SKM-1 treated with dmso at 0.1 percent for 144 hours (cell line): ENCODE results near the gene CABYR.
A peak's percentile ranks its signal among the peaks of the same experiment; 100 is the strongest.

Experiments used
- DNase-seq: peaks from one replicate; lab custom pipeline; 2025; ENCODE audit not compliant: unreplicated experiment; lab: John Stamatoyannopoulos, UW

The CABYR gene

DNA sequence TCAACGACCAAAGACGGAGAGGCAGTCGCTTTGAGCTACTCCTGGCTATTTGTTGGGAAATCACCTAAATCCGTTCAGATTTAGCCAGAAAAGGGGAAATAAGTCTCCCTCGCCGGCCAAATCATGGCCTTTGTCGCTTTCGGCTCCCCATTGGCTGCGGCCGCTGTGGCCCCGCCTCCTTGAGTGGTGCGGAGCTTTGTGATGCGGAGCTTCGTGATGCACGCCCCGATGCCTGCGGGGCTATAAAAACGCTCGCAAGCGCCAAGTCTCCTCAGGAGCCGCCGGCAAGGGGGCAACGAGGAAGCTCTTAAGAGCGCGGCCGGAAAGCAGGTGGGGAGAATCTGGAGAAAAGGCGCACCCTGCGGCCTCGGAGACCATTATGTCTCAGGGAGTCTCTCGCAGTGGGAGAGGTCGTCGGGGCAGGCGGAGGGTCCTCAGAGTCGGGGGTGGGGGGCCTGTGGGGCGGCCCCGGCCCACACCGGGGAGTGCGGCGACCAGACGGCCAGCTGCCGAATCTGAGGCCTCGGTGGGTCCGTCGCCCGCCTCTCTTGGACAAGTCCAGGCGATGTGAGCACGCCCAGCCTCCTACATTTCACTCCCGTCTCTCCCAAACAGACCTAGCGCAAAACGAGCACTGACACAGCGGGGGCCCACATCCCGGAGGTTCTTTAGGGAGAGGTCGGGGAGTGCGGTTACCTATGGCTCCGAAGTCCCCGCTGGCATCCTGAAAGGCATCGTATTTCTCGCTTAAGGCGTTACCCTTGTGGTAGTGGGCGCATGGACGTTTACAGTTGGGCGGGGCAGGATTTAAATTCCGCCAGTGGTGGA, at the start of gene CABYR:
Gene CABYR (plus strand): TSS at position 274 of the 828 bp plus-strand sequence. CDS start 4,053 bp downstream, outside the sequence.
- peak; percentile 25 for DNase-seq

DNA sequence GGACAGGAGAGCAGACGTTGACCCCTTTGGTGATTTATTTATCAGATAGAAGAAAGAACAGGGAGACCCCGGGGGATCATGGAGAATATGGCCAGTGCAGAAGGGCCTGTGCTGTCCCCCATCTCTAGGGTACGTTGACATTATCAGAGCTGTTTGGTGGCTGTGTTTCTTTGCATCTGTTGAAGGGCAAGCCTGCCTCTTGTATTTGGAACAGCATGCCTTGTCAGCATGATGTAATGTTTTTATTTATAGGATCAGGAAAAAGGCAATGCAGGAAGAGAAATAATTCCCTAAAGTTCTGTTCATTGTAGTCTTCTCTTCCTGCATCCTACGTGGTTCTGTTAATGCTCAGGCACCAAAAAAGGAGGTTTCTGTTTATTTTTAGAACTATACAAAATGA, 49.8 kb upstream of the CABYR start:
- DNase-seq, result no peak

GRCh38 chr18:24089515-24090337, 49.1 kb upstream of the CABYR start:
- DNase-seq, result no peak

- DNase-seq, result no peak
Measured at GRCh38 chr18:24090876-24091275, 48.0 kb upstream of the CABYR start.

- no peak for DNase-seq
Measured at GRCh38 chr18:24094561-24094960, 44.3 kb upstream of the CABYR start.

- DNase-seq, result no peak
Measured at GRCh38 chr18:24095976-24096375, 42.9 kb upstream of the CABYR start.

GRCh38 chr18:24103320-24104021, 35.4 kb upstream of the CABYR start:
- no peak for DNase-seq

- DNase-seq, result no peak
Measured at GRCh38 chr18:24104486-24104885, 34.4 kb upstream of the CABYR start.

- no peak for DNase-seq
Measured at GRCh38 chr18:24108641-24109040, 30.2 kb upstream of the CABYR start.

- DNase-seq, result no peak
Measured at GRCh38 chr18:24111936-24112335, 26.9 kb upstream of the CABYR start.

- DNase-seq, result no peak
Measured at GRCh38 chr18:24112464-24112863, 26.4 kb upstream of the CABYR start.

DNA sequence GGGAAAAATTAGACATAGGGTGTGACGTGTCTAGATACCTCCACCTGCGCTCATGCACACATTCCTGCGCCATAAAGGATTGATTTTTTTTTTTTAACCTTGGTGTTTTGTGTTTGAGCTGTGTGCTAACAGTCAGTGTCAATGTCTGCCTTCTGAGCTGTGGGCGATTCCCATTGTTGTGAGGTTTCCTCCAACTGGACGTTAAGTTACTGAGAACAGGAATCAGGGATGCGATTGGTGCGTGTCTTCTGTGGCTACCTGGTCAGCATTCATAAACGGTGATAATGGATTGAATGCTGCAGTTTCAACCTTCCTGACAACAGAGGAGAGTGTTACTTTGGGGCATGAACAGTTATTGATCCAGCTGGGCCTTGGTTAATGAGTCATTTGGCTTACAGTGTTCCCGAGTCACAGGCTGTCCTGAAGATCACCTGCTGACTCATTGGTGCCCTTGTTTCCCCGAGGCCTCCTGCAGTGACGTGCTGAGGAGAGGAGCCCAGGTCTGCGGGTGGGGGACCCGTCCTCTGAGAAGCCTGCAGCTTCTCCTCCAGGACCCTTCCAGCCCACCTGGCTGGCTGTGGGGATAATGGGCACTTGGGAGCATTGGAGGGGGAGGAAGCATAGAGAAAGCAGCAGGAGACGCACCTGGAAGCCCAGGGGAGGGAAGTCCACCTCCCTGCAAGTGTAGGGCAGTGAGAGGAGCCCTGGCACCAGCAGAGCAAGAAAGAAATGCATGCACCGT, 25.8 kb upstream of the CABYR start:
- no peak for DNase-seq

- no peak for DNase-seq
Measured at GRCh38 chr18:24114924-24115549, 23.8 kb upstream of the CABYR start.

DNA sequence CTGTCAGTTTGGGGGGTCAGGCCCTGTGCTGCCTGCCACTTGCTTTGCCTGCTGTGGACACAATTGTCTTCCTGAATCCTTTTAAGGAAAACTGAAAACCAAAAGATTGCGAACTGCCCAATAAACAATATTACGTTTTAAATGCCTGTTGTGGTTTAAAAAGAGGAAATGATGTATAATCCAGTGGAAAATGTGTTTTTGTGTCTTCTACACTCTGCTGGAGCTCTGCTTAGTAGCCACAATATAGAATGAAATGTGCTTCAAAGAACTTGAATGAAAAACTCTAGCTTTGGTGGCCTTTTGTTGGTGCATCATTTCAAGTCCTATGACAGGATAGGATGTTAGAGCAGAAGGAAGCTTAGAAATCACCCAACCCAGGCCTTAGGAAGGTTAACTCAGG, 23.2 kb upstream of the CABYR start:
- DNase-seq, result no peak

- peak; percentile 69 for DNase-seq
Measured at GRCh38 chr18:24118750-24119577, 19.9 kb upstream of the CABYR start.

GRCh38 chr18:24120676-24121075, 18.2 kb upstream of the CABYR start:
- DNase-seq, result no peak

DNA sequence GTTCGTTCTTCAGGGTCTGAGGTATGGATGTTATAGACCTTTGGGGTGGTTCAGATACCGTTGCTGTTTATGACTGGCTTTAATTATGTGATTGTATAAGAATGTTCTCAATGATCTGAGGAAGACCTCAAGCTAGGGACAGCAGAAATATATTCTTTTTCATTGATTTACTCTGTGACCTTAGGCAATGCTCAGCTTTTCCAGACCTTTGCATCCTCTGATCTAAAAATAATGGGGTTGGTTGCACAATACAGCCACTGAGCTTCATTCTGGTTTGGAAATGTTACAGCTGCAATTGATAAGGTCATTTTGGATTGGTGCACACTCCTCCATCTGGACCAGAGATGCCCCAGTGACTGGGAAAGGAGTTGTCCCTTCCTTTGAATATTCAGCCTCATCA, 17.2 kb upstream of the CABYR start:
- no peak for DNase-seq

- no peak for DNase-seq
Measured at GRCh38 chr18:24126155-24126961, 12.5 kb upstream of the CABYR start.

GRCh38 chr18:24127735-24128134, 11.1 kb upstream of the CABYR start:
- no peak for DNase-seq
